ENCODE data around the gene GPR62. TPM values are rescaled to one million over a fixed set of nuclear protein-coding genes. Genes with fewer than 3 reads are reported as not detected.

GPR62 gene
- total RNA-seq, 1 donor from 2014 or later = 0.13 TPM

DNA sequence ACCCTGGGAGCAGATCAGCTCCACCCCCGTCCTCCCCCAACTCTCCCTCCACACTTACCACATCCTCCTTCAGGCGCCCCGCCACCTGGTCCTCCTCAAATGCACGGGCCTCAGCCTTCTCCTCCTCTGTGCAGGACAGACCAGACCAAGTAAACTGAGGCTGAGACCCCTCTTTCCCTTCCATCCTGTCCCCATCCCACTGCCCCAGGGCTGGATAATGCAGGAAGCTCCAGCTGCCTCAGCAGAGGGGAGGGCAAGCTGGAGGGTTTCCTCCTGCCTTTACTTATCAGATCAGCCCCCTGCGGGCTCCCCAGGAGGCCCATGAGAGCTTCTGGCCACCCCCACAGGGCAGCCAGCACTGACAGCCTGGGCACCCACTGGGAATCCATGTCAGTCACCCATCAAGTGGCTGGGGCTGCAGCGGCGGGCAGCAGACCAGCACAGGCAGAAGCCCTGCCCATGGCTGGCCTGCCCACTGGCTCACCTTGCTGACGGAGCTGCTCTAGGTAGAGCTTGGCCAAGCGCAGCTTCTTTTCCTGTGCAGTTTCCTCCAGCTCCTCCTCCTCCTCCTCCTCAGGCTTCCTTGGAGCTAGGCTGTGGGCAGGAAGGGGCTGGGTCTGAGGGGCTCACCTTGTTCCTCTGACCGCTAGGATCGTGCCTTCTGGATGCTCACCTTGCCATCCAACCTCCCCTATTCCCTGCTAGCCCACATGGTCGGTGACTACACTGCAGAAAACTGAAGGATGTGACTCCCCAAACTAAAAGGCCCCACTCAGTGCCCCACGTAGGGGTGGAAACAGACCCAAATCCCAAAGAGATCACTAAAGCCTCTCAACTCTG, 17.4 kb upstream of the GPR62 start:
- no peak for DNase-seq (ENCODE audit: low spot score)

GRCh38 chr3:51938780-51939425, 16.3 kb upstream of the GPR62 start:
- DNase-seq (ENCODE audit: low spot score) (peak; percentile 58), ATAC-seq (no peak)
- intact Hi-C loops (cut with DNase I) = no loop called here

More for the DNA sequence above, 17.4 kb upstream of the GPR62 start:
- no peak for ATAC-seq
- intact Hi-C loops (cut with DNase I) = no loop called here

DNA sequence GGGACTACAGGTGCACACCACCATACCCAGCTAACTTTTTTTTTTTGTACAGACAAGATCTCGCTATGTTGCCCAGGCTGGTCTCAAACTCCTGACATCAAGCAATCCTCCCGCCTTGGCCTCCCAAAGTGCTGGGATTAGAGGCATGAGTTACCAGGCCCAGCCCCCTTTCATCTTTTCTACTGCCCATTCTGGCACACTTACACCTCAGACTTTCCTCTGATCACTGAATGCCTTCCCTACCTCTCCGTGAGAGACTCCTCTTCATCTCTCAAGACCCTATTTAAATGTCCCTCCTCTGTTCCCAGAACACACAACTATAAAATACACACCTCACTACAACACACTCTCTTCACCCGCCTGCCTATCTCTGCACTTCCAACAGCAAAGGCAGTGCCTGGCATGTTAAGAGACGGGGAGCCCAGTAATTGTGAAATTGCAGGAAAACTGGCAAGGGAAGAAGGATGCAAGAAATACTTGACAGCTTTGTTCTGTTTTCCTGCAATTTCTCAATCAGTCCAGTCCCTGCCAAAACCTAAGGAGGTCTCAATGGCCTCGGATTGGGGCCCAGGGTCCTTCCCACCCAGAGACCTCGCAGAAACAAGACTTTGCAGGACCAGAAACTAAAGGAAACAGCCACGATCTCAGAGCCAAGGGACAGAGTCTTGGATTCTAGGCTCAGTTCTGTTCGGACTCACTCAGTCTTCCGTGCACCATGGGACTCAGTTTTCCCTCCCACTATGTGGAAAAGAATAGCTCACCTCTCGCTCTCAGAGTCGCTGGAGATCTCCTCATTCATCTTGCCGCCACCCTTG, 14.3 kb upstream of the GPR62 start:
- DNase-seq (ENCODE audit: low spot score) (peak; percentile 41), ATAC-seq (no peak)
- intact Hi-C loops (cut with DNase I) = no loop called here

GRCh38 chr3:51941463-51941797, 13.8 kb upstream of the GPR62 start:
- ATAC-seq = no peak
- intact Hi-C loops (cut with DNase I) = no loop called here
- DNase-seq (ENCODE audit: low spot score) = no peak

- peak; percentile 100 for DNase-seq (ENCODE audit: low spot score)
- ATAC-seq = peak; percentile 97
- intact Hi-C loops (cut with DNase I) = no loop called here
Measured at GRCh38 chr3:51941798-51942602, 13.2 kb upstream of the GPR62 start, which contains the start of the genes PARP3 and RRP9. Gene PARP3 (plus strand): TSS chr3:51942363. CDS start chr3:51943356, 993 bp downstream. Gene RRP9 (minus strand): TSS chr3:51941904. CDS start chr3:51941867, 37 bp downstream.

GRCh38 chr3:51942603-51943450, 12.4 kb upstream of the GPR62 start:
- DNase-seq (ENCODE audit: low spot score) (peak; percentile 73), ATAC-seq (peak; percentile 14)
- intact Hi-C loops (cut with DNase I) = no loop called here

DNA sequence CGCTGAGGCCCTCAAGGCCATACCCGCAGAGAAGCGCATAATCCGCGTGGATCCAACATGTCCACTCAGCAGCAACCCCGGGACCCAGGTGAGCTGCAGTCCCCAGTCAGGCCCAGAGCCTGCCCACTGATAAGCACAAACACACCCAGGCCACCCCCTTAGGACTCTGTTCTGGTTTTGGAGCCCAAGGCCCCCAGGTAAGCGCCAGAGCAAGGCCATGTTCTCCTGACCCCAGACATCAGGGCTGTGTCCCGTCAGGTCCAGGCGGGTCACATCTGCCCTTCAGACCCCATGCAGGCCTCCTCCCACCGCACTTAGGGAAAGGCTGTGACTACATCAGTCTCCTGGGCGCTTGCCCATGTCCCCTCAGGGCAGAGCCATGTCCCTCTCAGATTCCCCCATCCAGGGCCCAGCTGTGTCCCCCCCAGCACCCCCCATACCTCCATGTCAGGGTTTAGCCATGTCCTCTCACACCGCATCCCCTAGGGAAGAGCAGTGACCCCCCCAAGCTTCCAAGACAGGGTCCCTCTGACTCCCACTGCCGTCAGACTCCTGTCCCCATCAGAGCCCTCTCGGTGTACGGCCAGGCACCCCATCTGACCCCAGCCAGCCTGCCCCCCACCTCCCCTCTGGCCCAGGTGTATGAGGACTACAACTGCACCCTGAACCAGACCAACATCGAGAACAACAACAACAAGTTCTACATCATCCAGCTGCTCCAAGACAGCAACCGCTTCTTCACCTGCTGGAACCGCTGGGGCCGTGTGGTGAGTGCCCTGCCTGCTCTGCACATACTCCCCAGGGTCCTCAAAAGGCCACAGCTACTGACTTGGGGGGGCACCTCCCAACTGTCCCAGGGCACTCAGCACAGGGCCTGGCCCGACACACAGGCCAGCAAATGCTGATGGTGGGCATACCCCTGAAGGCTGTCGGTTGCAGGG, 11.5 kb upstream of the GPR62 start:
- intact Hi-C loops (cut with DNase I) = no loop called here
- no peak for ATAC-seq

GRCh38 chr3:51944451-51945021, 10.6 kb upstream of the GPR62 start:
- DNase-seq (ENCODE audit: low spot score) = no peak
- ATAC-seq = no peak
- intact Hi-C loops (cut with DNase I) = no loop called here

More for the DNA sequence above, 11.5 kb upstream of the GPR62 start:
- DNase-seq (ENCODE audit: low spot score) = peak; percentile 68

GRCh38 chr3:51945031-51945840, 9.9 kb upstream of the GPR62 start:
- no peak for DNase-seq (ENCODE audit: low spot score)
- intact Hi-C loops (cut with DNase I) = no loop called here
- ATAC-seq = no peak

DNA sequence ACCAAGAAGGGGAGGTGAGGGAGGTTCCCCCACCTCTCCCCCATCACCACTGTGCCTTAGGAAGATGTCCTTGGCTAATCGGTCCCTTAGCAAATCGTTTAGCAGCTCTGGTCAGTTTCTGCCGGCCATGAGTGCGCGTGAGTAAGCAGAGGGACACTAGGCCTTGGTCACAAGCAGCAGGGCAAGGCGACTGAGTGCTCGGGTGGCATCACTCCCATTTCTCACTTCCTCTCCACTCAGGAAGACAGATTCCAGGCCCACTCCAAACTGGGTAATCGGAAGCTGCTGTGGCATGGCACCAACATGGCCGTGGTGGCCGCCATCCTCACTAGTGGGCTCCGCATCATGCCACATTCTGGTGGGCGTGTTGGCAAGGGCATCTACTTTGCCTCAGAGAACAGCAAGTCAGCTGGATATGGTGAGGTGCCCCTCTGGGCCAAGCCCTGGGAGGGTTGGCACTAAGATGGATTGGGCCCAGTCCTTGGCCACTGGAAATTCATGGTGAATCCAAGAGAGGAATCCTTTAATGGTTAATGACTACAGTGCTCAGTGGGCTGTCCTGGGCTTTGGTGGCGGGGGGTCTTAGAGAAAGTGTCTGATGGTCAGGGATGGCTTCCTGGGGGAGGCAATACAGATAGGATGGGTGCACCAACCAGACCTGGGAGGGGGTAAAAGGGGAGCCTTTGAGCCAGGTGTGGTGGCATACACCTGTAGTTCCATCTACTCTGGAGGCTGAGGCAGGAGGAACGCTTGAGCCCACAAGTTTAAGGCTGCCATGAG, 9.1 kb upstream of the GPR62 start:
- intact Hi-C loops (cut with DNase I) = no loop called here
- no peak for ATAC-seq
- no peak for DNase-seq (ENCODE audit: low spot score)

GRCh38 chr3:51946796-51947195, 8.4 kb upstream of the GPR62 start:
- DNase-seq (ENCODE audit: low spot score) = no peak
- ATAC-seq = no peak
- intact Hi-C loops (cut with DNase I) = no loop called here

DNA sequence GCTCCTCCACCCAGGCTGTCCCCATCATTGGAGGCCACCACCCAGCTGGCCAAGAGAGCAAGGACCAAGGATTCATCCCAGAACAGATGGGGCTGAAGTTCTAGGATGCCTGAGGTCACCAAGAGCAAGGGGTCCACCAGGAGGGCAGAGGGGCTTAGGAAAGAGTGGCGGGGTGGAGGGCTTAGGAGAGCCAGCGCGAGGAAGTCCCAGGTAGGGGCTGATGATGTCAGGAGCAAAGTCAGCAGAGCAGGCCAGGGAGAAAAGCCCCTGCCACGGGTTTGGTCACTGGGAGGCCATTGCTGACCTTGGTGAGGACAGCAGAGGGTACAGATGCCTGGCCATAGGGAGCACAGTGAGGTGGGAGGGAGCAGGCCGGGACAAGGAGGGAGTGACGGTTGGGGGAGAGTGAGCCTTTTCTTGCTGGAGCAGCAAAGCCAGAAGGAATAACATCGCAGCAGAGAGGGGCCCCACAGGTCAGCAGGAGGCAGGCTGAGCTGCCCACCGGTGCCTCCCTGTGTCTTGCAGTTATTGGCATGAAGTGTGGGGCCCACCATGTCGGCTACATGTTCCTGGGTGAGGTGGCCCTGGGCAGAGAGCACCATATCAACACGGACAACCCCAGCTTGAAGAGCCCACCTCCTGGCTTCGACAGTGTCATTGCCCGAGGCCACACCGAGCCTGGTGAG, 7.8 kb upstream of the GPR62 start:
- ATAC-seq = no peak
- intact Hi-C loops (cut with DNase I) = no loop called here
- no peak for DNase-seq (ENCODE audit: low spot score)

- no peak for DNase-seq (ENCODE audit: low spot score)
- ATAC-seq = no peak
- intact Hi-C loops (cut with DNase I) = no loop called here
Measured at GRCh38 chr3:51948016-51948580, 7.1 kb upstream of the GPR62 start.

DNA sequence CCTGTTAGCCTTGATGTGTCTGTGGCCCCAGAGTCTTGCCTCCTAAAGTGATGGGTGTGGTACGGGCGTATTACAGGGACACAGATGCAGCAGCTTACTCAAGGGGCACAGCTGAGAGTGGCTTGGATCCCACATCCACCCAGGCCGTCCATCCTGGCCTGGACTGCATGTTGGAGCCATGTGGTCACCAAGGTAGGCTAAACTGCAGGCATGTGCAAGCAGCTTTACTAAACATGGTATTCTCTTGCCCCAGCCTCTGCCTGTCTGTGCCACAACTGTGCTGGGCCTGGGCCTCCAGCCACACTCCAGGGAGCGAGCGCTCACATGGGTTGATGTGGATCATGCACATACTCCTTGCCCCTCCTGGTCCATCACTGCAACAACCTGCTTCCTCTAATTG, 6.1 kb upstream of the GPR62 start:
- ATAC-seq (no peak), DNase-seq (ENCODE audit: low spot score) (no peak)
- intact Hi-C loops (cut with DNase I) = no loop called here
